ENCODE data around the gene DMD. TPM values are rescaled to one million over a fixed set of nuclear protein-coding genes. Genes with fewer than 3 reads are reported as not detected.

DMD gene
- total and polyA plus RNA-seq, 2 experiments from 2014 or later = 73.5 to 90.7 TPM

DNA sequence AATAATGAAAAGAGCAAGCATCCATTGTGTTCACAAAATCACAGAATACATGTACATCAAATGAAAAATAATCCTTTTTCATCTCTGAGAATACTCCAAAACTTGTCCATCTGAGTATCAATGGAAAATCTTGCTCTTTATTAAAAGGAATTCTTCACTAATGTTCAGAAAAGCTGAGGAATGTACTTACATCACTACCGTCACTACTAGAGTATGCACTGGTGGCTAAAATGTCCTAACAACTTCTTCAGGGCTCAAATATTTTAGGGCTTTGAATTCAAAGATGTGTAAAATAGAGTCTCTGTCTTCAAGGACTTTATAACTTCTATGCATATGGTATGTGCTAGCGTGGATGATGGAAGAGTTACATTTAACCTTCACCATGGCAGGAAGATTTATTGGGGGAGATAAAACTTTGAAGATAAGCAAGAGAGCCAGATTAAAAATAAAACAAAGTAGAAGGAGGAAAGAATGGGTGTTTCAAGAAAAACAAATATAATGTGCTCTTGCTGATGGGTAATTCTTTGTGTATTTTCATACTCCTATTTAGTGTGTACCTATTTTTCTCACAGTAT lies 55.1 kb downstream of the DMD start:
- TF ChIP-seq, protein P1, sequence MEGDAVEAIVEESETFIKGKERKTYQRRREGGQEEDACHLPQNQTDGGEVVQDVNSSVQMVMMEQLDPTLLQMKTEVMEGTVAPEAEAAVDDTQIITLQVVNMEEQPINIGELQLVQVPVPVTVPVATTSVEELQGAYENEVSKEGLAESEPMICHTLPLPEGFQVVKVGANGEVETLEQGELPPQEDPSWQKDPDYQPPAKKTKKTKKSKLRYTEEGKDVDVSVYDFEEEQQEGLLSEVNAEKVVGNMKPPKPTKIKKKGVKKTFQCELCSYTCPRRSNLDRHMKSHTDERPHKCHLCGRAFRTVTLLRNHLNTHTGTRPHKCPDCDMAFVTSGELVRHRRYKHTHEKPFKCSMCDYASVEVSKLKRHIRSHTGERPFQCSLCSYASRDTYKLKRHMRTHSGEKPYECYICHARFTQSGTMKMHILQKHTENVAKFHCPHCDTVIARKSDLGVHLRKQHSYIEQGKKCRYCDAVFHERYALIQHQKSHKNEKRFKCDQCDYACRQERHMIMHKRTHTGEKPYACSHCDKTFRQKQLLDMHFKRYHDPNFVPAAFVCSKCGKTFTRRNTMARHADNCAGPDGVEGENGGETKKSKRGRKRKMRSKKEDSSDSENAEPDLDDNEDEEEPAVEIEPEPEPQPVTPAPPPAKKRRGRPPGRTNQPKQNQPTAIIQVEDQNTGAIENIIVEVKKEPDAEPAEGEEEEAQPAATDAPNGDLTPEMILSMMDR (IDR thresholded peaks at IDR 0.05; ENCODE audit: low read depth, low read length) = no peak
- no peak overlapping the region for H3K4me3 ChIP-seq

DNA sequence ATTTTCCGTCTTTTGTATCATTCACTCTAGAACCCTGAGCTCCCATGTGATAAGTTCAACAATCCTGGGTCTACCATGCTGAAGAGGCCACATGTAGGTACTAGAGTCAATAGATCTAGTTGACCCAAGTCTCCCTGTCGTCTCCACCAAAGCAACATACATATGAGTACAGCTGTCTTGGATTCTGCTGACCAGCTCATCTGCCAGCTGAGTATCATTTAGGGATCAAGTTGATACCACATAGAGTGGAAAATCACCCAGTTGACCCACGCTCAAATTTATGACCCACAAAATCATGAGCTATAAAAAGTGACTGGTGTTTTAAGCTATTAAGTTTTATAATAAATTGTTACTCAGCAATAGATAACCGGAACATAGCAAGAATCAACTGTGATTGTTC lies 61.8 kb downstream of the DMD start:
- Histone ChIP-seq H3K27me3 (no peaks in the 10 kb centered on the region), H3K4me1 (ENCODE audit: low read depth) (peaks cover 8% of the 10 kb centered on the region), H3K36me3 (no peaks in the 10 kb centered on the region), H3K4me3 (no peak overlapping the region), H3K9me3 (ENCODE audit: low read depth) (no peaks in the 10 kb centered on the region), H3K27ac (no peak overlapping the region)
- TF ChIP-seq, protein P1 (IDR thresholded peaks at IDR 0.05; ENCODE audit: low read depth, low read length) = no peak
- DNase-seq (ENCODE audit: low read depth in 1 of 2, low spot score in 1 of 2) = no peak

More for the DNA sequence above, 55.1 kb downstream of the DMD start:
- DNase-seq (ENCODE audit: low read depth in 1 of 2, low spot score in 1 of 2) = no peak
- H3K27ac ChIP-seq = no peak overlapping the region
- peaks cover 4% of the 10 kb centered on the region for H3K4me1 ChIP-seq (ENCODE audit: low read depth)
- H3K27me3 ChIP-seq = no peaks in the 10 kb centered on the region
- H3K9me3 ChIP-seq (ENCODE audit: low read depth) = no peaks in the 10 kb centered on the region
- H3K36me3 ChIP-seq = no peaks in the 10 kb centered on the region

DNA sequence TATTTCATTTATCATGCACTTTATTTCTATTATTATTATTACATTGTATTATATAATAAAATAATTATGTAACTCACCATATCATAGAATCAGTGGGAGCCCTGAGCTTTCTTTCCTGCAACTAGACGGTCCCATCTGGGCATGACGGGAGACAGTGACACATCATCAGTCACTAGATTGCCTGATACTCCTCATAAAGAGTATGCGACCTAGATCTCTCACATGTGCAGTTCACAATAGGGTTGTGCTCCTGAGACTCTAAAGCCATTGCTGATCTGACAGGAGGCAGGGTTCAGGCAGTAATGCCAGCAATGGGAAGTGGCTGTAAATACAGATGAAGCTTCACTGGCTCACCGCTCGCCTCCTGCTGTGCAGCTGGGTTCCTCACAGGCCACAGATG lies 62.3 kb downstream of the DMD start:
- DNase-seq (ENCODE audit: low read depth in 1 of 2, low spot score in 1 of 2) = no peak
- no peak overlapping the region for H3K27ac ChIP-seq
- H3K36me3 ChIP-seq = no peaks in the 10 kb centered on the region
- H3K4me1 ChIP-seq (ENCODE audit: low read depth) = peaks cover 8% of the 10 kb centered on the region
- H3K4me3 ChIP-seq = no peak overlapping the region
- H3K9me3 ChIP-seq (ENCODE audit: low read depth) = no peaks in the 10 kb centered on the region
- TF ChIP-seq, protein P1 (IDR thresholded peaks at IDR 0.05; ENCODE audit: low read depth, low read length) = no peak
- no peaks in the 10 kb centered on the region for H3K27me3 ChIP-seq

DNA sequence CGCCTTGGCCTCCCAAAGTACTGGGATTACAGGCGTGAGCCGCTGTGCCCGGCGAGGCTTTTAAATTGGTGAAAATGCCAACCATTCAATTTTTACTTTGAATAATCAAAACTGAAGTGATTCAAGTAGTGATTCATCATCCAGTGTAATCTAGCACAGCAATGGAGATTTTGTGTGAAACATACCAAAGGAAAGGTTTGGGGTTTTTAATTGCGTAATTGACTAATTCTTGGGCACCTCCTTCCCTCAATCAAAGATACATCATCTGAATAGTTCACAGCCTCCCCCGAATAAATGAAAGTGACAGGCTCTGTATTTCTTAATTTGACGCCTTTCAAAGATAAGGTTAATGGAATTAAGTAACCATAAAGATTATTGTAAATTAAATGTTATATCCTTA lies 69.0 kb downstream of the DMD start:
- no peaks in the 10 kb centered on the region for H3K36me3 ChIP-seq
- no peaks in the 10 kb centered on the region for H3K4me1 ChIP-seq (ENCODE audit: low read depth)
- DNase-seq (ENCODE audit: low read depth in 1 of 2, low spot score in 1 of 2) = peak in 1 of 2 donors; percentile 0
- H3K27me3 ChIP-seq = no peaks in the 10 kb centered on the region
- H3K9me3 ChIP-seq (ENCODE audit: low read depth) = no peaks in the 10 kb centered on the region
- no peak overlapping the region for H3K27ac ChIP-seq
- no peak overlapping the region for H3K4me3 ChIP-seq
- TF ChIP-seq, protein P1 (IDR thresholded peaks at IDR 0.05; ENCODE audit: low read depth, low read length) = no peak

- H3K4me3 ChIP-seq = no peak overlapping the region
- TF ChIP-seq, protein P1 (IDR thresholded peaks at IDR 0.05; ENCODE audit: low read depth, low read length) = no peak
These were observed 72.6 kb downstream of the DMD start for GRCh38 chrX:33138677-33139249.

More at GRCh38 chrX:33138677-33139249, 72.6 kb downstream of the DMD start:
- H3K36me3 ChIP-seq = no peaks in the 10 kb centered on the region
- H3K27me3 ChIP-seq = no peaks in the 10 kb centered on the region
- H3K27ac ChIP-seq = no peak overlapping the region
- DNase-seq (ENCODE audit: low read depth in 1 of 2, low spot score in 1 of 2) = peak in 1 of 2 donors; percentile 0
- H3K4me1 ChIP-seq (ENCODE audit: low read depth) = peaks cover 5% of the 10 kb centered on the region
- H3K9me3 ChIP-seq (ENCODE audit: low read depth) = no peaks in the 10 kb centered on the region

All from cardiac muscle cell (in vitro differentiated cells and primary cell).